ENCODE data around the gene SHISAL1. TPM values are rescaled to one million over a fixed set of nuclear protein-coding genes. Genes with fewer than 3 reads are reported as not detected.

Gene SHISAL1
- total and polyA plus RNA-seq, 2 donors (not counting 1 experiment from before 2014, with no cell fraction given), result not detected

- peaks cover 14 to 21% of the 10 kb centered on the region in 2 donors for H3K4me1 ChIP-seq (ENCODE audit: control insufficient read depth in 2 of 2, insufficient read depth in 2 of 2, low read length in 2 of 2)
- H3K9ac ChIP-seq (ENCODE audit: low read length), result no peak overlapping the region
- TF ChIP-seq, protein P1, sequence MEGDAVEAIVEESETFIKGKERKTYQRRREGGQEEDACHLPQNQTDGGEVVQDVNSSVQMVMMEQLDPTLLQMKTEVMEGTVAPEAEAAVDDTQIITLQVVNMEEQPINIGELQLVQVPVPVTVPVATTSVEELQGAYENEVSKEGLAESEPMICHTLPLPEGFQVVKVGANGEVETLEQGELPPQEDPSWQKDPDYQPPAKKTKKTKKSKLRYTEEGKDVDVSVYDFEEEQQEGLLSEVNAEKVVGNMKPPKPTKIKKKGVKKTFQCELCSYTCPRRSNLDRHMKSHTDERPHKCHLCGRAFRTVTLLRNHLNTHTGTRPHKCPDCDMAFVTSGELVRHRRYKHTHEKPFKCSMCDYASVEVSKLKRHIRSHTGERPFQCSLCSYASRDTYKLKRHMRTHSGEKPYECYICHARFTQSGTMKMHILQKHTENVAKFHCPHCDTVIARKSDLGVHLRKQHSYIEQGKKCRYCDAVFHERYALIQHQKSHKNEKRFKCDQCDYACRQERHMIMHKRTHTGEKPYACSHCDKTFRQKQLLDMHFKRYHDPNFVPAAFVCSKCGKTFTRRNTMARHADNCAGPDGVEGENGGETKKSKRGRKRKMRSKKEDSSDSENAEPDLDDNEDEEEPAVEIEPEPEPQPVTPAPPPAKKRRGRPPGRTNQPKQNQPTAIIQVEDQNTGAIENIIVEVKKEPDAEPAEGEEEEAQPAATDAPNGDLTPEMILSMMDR (IDR thresholded peaks at IDR 0.05), result no peak
- no peak for TF ChIP-seq EZH2 (IDR thresholded peaks at IDR 0.05; ENCODE audit: borderline replicate concordance, insufficient read depth, low read depth, low read length, poor library complexity, severe bottlenecking)
- CTCF ChIA-PET, result no interaction called here
- Mint-ChIP-seq H3K9me3 (ENCODE audit: insufficient read depth) (peaks cover 11% of the 10 kb centered on the region), H3K4me1 (peaks cover 32% of the 10 kb centered on the region), H3K4me3 (no peak overlapping the region), H3K27ac (no peak overlapping the region), H3K27me3 (no peaks in the 10 kb centered on the region)
- DNase-seq (no peak), ATAC-seq (ENCODE audit: low read depth) (no peak)
- no peak overlapping the region for H3K27ac ChIP-seq (ENCODE audit: low read length in 2 of 2)
- no peak overlapping the region for H2AFZ ChIP-seq (ENCODE audit: insufficient read depth, low read depth, low read length, poor library complexity, severe bottlenecking)
- H3K4me3 ChIP-seq (ENCODE audit: control extremely low read depth in 1 of 5, extremely low read depth in 1 of 5, insufficient read depth in 1 of 5, low read depth in 2 of 5, low read length in 4 of 5), result no peak overlapping the region
- H3K4me2 ChIP-seq (replicated peaks; ENCODE audit: low read depth, low read length, poor library complexity, severe bottlenecking), result no peak overlapping the region
- H3K9me3 ChIP-seq (ENCODE audit: control extremely low read depth in 1 of 3, control insufficient read depth in 2 of 3, insufficient read depth in 1 of 3, low read length in 2 of 3), result peaks cover 0 to 13% (median 11%) of the 10 kb centered on the region in 3 donors
- H3K36me3 ChIP-seq (replicated peaks in 1 of 2; ENCODE audit: control extremely low read depth in 1 of 2, control insufficient read depth in 1 of 2, extremely low read depth in 1 of 2, insufficient read depth in 2 of 2, low read length in 1 of 2), result peaks cover 0 to 5% of the 10 kb centered on the region in 2 experiments
- H4K20me1 ChIP-seq (ENCODE audit: control insufficient read depth, insufficient read depth, low read length, poor library complexity, severe bottlenecking), result no peaks in the 10 kb centered on the region
- H3K79me2 ChIP-seq (ENCODE audit: control insufficient read depth, insufficient read depth, low read length), result no peaks in the 10 kb centered on the region
- POLR2A ChIA-PET, result no interaction called here
- H3K27me3 ChIP-seq (replicated peaks in 1 of 4; ENCODE audit: control extremely low read depth in 1 of 4, control insufficient read depth in 3 of 4, insufficient read depth in 4 of 4, low read length in 3 of 4), result no peaks in the 10 kb centered on the region
- WGBS (ENCODE audit: insufficient coverage), result 93% methylated on average over 6 of the region's 6 CpGs
- intact Hi-C loops (cut with micrococcal nuclease), result no loop called here
These were observed 101.3 kb downstream of the SHISAL1 start for GRCh38 chr22:44211256-44211945.

DNA sequence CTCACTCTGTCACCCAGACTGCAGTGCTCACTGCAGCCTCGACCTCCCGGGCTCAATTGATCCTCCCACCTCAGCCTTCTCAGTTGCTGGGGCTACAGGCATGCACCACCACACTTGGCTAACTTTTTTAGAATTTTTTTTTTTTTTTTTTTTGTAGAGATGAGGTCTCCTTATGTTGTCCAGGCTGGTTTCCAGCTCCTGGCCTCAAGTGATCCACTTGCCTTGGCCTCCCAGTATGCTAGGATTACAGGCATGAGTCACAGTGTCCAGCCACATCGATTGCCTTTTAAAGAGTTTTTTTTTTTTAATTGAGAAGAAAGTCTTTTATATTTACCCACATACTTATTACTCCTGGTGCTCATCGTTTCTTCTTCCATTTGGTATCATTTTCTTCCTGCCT is 102.0 kb downstream of the SHISAL1 start:
- H4K20me1 ChIP-seq (ENCODE audit: control insufficient read depth, insufficient read depth, low read length, poor library complexity, severe bottlenecking), result peaks cover 1% of the 10 kb centered on the region
- no peaks in the 10 kb centered on the region for H3K79me2 ChIP-seq (ENCODE audit: control insufficient read depth, insufficient read depth, low read length)
- TF ChIP-seq, protein P1 (IDR thresholded peaks at IDR 0.05), result no peak
- TF ChIP-seq EZH2 (IDR thresholded peaks at IDR 0.05; ENCODE audit: borderline replicate concordance, insufficient read depth, low read depth, low read length, poor library complexity, severe bottlenecking), result no peak
- H3K4me1 Mint-ChIP-seq, result peaks cover 35% of the 10 kb centered on the region
- peaks cover 16 to 26% of the 10 kb centered on the region in 2 donors for H3K4me1 ChIP-seq (ENCODE audit: control insufficient read depth in 2 of 2, insufficient read depth in 2 of 2, low read length in 2 of 2)
- H3K27ac Mint-ChIP-seq, result no peak overlapping the region
- no peak overlapping the region for H2AFZ ChIP-seq (ENCODE audit: insufficient read depth, low read depth, low read length, poor library complexity, severe bottlenecking)
- no CpG with 5 or more reads among the region's 4 CpGs for WGBS (ENCODE audit: insufficient coverage)
- H3K9me3 Mint-ChIP-seq (ENCODE audit: insufficient read depth), result peaks cover 11% of the 10 kb centered on the region
- H3K36me3 ChIP-seq (replicated peaks in 1 of 2; ENCODE audit: control extremely low read depth in 1 of 2, control insufficient read depth in 1 of 2, extremely low read depth in 1 of 2, insufficient read depth in 2 of 2, low read length in 1 of 2), result peaks cover 0 to 12% of the 10 kb centered on the region in 2 experiments
- POLR2A ChIA-PET, result interaction anchor here (0.7 kb wide), 1 partner anchor 80 kb away, joined by 3 read pairs; no protein-coding TSS in a partner anchor
- H3K4me2 ChIP-seq (replicated peaks; ENCODE audit: low read depth, low read length, poor library complexity, severe bottlenecking), result no peak overlapping the region
- no peaks in the 10 kb centered on the region for H3K27me3 ChIP-seq (replicated peaks in 1 of 4; ENCODE audit: control extremely low read depth in 1 of 4, control insufficient read depth in 3 of 4, insufficient read depth in 4 of 4, low read length in 3 of 4)
- H3K9me3 ChIP-seq (ENCODE audit: control extremely low read depth in 1 of 3, control insufficient read depth in 2 of 3, insufficient read depth in 1 of 3, low read length in 2 of 3), result peaks cover 0 to 13% (median 7%) of the 10 kb centered on the region in 3 donors
- no peak overlapping the region for H3K27ac ChIP-seq (ENCODE audit: low read length in 2 of 2)
- no peak overlapping the region for H3K4me3 Mint-ChIP-seq
- no peak overlapping the region for H3K4me3 ChIP-seq (ENCODE audit: control extremely low read depth in 1 of 5, extremely low read depth in 1 of 5, insufficient read depth in 1 of 5, low read depth in 2 of 5, low read length in 4 of 5)
- DNase-seq (no peak), ATAC-seq (ENCODE audit: low read depth) (no peak)
- no peak overlapping the region for H3K9ac ChIP-seq (ENCODE audit: low read length)
- H3K27me3 Mint-ChIP-seq, result no peaks in the 10 kb centered on the region
- CTCF ChIA-PET, result interaction anchor here (0.7 kb wide), 1 partner anchor 54 kb away, joined by 3 read pairs; no protein-coding TSS in a partner anchor
- intact Hi-C loops (cut with micrococcal nuclease), result no loop called here
